GM10847 (cell line): ENCODE results near the gene CABYR.

Experiments
- POLR2A ChIP-seq: IDR thresholded peaks from 2 replicates; pipeline ENCODE4 v1.6.1; 2011; ENCODE audit not compliant: insufficient read length; ENCODE audit errors: extremely low read depth

CABYR gene

DNA sequence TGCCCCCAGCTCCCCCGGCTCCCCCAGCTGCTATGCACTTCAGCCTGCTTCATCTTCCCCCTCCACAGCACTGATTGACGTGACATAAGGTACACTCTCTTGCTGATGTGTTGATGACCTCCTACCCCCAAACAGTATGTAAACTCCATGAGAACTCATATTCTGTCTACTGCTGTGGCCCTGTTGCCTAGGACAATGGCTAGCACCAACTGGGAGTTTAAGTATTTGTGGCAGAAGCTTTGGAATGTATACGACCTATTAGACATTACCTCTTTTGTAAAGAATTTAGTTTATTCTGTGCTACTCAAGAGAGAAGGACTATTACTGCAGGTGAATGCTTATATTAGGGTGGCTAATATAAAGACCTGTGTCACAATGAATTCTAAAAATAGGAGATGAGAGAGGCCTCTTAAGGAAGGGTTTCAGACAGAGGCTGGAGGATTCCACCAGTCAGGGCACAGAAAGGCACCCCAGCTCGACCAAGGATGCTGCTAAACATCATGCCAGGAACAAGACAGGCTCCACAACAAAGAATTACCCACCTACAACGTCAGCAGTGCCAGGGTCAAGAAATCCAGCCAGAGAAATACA is 60.6 kb downstream of the CABYR start:
- TF ChIP-seq POLR2A = no peak

DNA sequence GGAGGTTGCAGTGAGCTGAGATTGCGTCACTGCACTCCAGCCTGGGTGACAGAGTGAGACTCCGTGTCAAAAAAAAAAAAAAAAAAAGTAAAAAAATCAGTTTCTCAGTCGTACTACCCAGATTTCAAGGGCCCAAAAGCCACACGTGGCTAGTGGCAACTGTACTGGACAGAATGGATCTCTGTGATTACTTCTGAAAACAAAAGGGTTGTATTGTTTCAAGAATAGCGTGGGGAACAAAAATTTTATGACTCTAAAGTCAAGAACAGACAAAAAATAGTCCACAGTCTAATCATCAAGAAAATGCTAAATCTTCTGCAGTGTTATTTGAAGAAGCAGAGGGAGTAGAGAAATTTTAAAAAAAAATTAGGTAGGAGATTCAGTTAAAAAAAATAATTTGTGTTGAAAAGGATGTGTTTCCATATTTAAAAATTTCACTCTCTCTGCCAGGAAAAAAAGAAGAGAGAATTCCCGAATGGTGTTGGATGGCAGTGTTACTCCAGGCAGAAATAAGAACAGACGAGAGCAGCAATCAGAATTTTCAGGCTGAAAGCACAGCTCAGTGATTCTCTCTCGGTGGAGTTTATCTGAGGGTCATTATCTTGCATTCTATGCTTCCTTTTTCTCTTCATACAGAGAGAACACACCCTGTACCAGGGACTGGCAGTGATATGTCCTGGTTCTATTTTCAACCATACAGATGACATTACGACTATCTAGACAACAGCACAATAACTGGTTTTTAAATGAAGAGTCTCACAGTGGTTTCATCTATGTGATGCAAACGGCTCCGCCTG is 61.8 kb downstream of the CABYR start:
- TF ChIP-seq POLR2A = no peak

DNA sequence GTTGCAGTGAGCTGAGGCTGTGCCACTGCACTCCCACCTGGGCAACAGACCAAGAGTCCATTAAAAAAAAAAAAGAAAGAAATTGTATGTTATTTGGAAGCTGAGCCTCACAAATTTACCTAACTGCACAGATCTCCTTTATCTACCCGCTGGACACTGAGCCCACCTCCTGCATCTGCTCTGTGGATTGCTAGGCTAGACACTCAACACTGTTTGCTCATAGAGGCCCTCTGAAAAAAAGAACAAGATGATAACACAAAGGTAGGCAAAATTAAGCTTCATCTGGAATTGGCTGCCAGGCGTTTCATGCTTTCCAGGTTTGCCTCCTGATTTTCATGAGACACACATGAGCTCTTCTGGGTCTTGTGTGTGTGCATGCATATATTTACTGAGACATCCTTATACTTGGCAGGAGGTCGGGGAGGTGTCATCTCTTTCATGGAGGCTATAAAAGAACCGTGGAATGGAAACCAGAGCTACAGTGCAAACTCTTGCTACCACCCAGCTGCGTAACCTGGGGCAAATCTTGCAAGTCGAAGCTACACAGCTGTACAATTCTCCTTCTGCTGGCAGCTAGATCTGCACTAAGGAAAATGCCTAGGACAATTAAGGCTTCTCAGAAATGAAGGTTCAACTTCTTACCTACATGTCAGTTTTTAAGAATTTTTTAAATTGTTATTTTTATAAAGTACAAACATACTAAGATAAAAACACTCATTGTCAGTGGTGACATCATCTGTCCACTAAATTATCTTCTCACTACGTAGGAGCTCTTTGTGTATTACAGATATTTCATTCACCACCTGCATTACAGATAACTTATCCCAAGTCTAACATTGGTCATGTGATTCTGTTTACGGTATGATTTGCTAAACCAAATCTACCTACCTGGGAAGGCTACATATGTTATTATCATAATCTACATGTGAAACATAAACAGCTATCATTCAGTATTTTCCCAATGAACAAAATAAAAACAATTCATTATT is 63.1 kb downstream of the CABYR start:
- no peak for TF ChIP-seq POLR2A

DNA sequence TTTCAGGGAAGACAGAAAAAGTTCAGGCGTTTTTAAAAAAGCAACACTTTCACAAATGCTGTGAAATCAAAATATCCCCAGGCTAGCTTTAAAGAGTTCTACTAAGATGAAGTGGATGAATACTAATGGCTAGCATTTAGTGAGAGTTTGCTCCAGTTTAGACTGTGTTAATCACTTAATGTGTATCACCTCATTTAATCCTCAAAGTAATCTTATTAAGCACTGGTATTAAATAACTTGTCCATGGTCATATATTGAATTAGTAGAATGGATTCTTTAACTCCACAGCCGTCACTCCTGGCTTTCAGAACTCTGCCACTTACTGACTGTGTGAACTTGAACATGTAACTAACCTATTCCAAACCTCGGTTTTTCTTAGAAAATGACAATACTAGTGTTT is 66.0 kb downstream of the CABYR start:
- TF ChIP-seq POLR2A = no peak

DNA sequence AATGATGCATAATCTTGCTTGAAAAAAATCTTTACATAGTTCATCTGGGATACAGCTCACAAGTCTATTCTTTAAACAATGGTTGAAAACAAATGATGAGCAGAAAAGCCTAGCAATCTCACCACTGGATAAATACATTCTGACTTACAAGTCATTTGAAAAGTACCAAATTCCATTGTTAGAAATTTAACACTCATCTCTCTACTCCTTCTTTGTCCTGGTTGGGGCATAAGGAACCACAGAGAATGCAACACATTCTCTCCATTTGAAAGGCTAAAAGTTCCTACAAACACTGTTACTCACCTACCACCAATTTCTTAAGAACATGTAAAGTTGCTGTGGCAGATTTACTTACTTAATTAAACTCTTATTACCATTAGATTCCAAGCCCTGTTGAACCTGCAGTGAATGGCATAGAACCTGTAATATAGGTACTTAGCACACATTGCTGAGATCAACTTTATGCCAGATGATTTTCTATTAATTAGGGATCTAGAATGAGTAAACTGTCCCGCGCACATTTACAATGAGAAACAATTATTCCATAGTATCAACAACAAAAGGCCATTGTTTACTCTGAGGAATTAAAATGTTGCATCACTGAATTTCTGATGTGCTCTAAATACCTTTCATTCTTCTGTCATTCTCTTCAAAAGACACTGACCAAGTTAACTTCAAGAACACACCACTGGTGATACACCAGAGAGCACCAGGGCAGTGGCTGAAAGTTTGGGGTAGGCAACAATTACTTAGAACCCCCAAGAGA is 69.6 kb downstream of the CABYR start:
- TF ChIP-seq POLR2A = no peak

DNA sequence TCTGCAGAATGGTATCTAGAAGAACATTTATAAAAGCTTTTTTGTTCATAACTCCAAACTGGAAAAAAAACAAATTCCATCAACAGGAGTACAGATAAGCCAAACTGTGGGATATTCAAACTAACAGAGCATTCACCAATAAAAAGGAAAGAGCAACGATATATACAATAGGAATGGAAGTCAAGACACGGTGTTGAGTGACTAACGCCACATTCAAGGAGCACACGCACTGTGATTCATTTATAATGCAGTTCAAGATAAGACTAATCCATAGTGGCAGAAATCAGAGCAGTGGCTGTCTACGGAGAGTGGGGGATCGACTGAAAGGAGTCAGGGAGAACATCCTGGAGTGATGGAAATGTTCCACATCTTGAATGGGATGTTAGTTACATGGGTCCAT is 70.7 kb downstream of the CABYR start:
- no peak for TF ChIP-seq POLR2A
